H1 (cell line): ENCODE results near the gene CTRL. TPM values are rescaled to one million over a fixed set of nuclear protein-coding genes. Genes with fewer than 3 reads are reported as not detected.

Source experiments
- CTCF ChIA-PET: fragments of 300-600 bp; sonication (Branson Sonifier 250); formaldehyde crosslinking; loops from one replicate; lab custom pipeline; 2021; ENCODE audit not compliant: partially characterized antibody; lab: Charles Lee
- POLR2A ChIA-PET: fragments of 300-600 bp; sonication (Branson Sonifier 250); formaldehyde crosslinking; loops from one replicate; lab custom pipeline; 2021; ENCODE audit warnings: inconsistent platforms; ENCODE audit not compliant: partially characterized antibody; lab: Charles Lee
- DNase-seq, 2 experiments: peaks; one replicate each; pipeline versions ENCODE4 v3.0.0 to v3.0.0-alpha.2; 2010 to 2022; ENCODE audit warnings: low spot score in 2 of 2, low read depth in 1 of 2, mixed read lengths in 1 of 2
- FAIRE-seq: peaks from 2 replicates; lab custom pipeline; 2011; peaks lifted over from hg19 to GRCh38; lab: Jason Lieb, UNC
- H2AFZ ChIP-seq: 2 replicates; pipeline ENCODE4 v1.8.1; 2012; ENCODE audit warnings: low read length, inconsistent platforms
- H2AK5ac ChIP-seq: 2 replicates; pipeline ENCODE4 v1.6.1; 2013; ENCODE audit warnings: low read depth, low read length
- H2BK120ac ChIP-seq: replicated peaks from 2 replicates; pipeline ENCODE3; 2013; ENCODE audit warnings: low read depth, low read length, inconsistent platforms
- H2BK12ac ChIP-seq: 2 replicates; pipeline ENCODE4 v1.6.1; 2013; ENCODE audit warnings: low read depth, low read length
- H2BK15ac ChIP-seq: 2 replicates; pipeline ENCODE4 v1.6.1; 2013; ENCODE audit warnings: low read length
- H2BK20ac ChIP-seq: 2 replicates; pipeline ENCODE4 v1.6.1; 2013; ENCODE audit warnings: low read length
- H2BK5ac ChIP-seq: 2 replicates; pipeline ENCODE4 v1.6.1; 2013; ENCODE audit warnings: low read depth, low read length
- H3K14ac ChIP-seq: 2 replicates; pipeline ENCODE4 v1.6.1; 2013; ENCODE audit warnings: inconsistent platforms; ENCODE audit not compliant: insufficient read length
- H3K18ac ChIP-seq: 2 replicates; pipeline ENCODE4 v1.6.1; 2013; ENCODE audit warnings: low read length; ENCODE audit errors: extremely low read depth
- H3K23ac ChIP-seq: 2 replicates; pipeline ENCODE4 v1.6.1; 2013; ENCODE audit warnings: inconsistent platforms; ENCODE audit not compliant: insufficient read length
- H3K23me2 ChIP-seq: 2 replicates; pipeline ENCODE4 v1.6.1; 2013; ENCODE audit warnings: low read depth, low read length
- H3K27ac ChIP-seq: 2 replicates; pipeline ENCODE4 v1.6.1; 2011; ENCODE audit warnings: low read depth, low read length, inconsistent platforms
- H3K27me3 ChIP-seq, 4 experiments: replicated peaks in 1 of 4; 1 replicate in 1 of 4; 2 replicates in 3 of 4; pipeline versions ENCODE4 v1.6.1 to v1.8.1; 2011 to 2013; ENCODE audit warnings: low read length in 3 of 4, mild to moderate bottlenecking in 3 of 4, inconsistent platforms in 2 of 4, mixed read lengths in 2 of 4, moderate library complexity in 1 of 4; ENCODE audit not compliant: control insufficient read depth in 3 of 4, insufficient read depth in 3 of 4; ENCODE audit errors: extremely low read depth in 1 of 4
- H3K36me3 ChIP-seq, 4 experiments: 2 replicates each; pipeline versions ENCODE4 v1.6.1 to v1.8.1; 2011 to 2013; ENCODE audit warnings: mild to moderate bottlenecking in 4 of 4, low read length in 3 of 4, moderate library complexity in 2 of 4, control low read depth in 1 of 4, inconsistent platforms in 1 of 4; ENCODE audit not compliant: insufficient read depth in 4 of 4, control insufficient read depth in 2 of 4
- H3K4ac ChIP-seq: replicated peaks from 2 replicates; pipeline ENCODE3; 2013; ENCODE audit warnings: low read length, low read depth, mixed read lengths, inconsistent platforms; ENCODE audit not compliant: insufficient read length
- H3K4me1 ChIP-seq, 4 experiments: replicated peaks in 1 of 4; 1 replicate in 1 of 4; 2 replicates in 3 of 4; pipeline versions ENCODE4 v1.6.1 to v1.8.1; 2011 to 2013; ENCODE audit warnings: low read length in 3 of 4, inconsistent platforms in 2 of 4, mixed read lengths in 1 of 4; ENCODE audit not compliant: insufficient read depth in 4 of 4, control insufficient read depth in 3 of 4
- H3K4me2 ChIP-seq, 2 experiments: 2 replicates each; pipeline versions ENCODE4 v1.6.1 to v1.8.1; 2011 to 2013; ENCODE audit warnings: low read depth in 2 of 2, low read length in 2 of 2, control low read depth in 1 of 2, inconsistent platforms in 1 of 2, mild to moderate bottlenecking in 1 of 2; ENCODE audit not compliant: insufficient read depth in 1 of 2
- H3K4me3 ChIP-seq, 4 experiments: fragments of 200-600, 300-600 bp in 1 of 4; sonication (generic), shearing (Covaris generic), sonication (Bioruptor Twin) in 1 of 4; 2 replicates each; pipeline versions ENCODE4 v1.5.1 to v1.8.1; 2011 to 2016; ENCODE audit warnings: low read length in 4 of 4, low read depth in 3 of 4, control low read depth in 2 of 4, inconsistent platforms in 2 of 4, mild to moderate bottlenecking in 2 of 4, mixed read lengths in 1 of 4, moderate library complexity in 1 of 4; ENCODE audit not compliant: insufficient read depth in 2 of 4; ENCODE audit errors: extremely low read depth in 1 of 4
- H3K56ac ChIP-seq: replicated peaks from 2 replicates; pipeline ENCODE3; 2013; ENCODE audit warnings: low read depth, mild to moderate bottlenecking, mixed read lengths, low read length, inconsistent platforms; ENCODE audit not compliant: insufficient read length
- H3K79me1 ChIP-seq: 2 replicates; pipeline ENCODE4 v1.6.1; 2013; ENCODE audit warnings: low read depth, low read length, control low read depth
- H3K79me2 ChIP-seq, 2 experiments: 2 replicates each; pipeline versions ENCODE4 v1.6.1 to v1.8.1; 2012 to 2013; ENCODE audit warnings: low read length in 2 of 2, mild to moderate bottlenecking in 2 of 2, inconsistent platforms in 1 of 2; ENCODE audit not compliant: insufficient read depth in 2 of 2, control insufficient read depth in 1 of 2
- H3K9ac ChIP-seq, 4 experiments: replicated peaks in 1 of 4; 1 replicate in 1 of 4; 2 replicates in 3 of 4; pipeline versions ENCODE4 v1.6.1 to v1.8.1; 2011 to 2013; ENCODE audit warnings: low read depth in 3 of 4, low read length in 3 of 4, control low read depth in 2 of 4, mild to moderate bottlenecking in 2 of 4, moderate library complexity in 2 of 4, inconsistent platforms in 1 of 4; ENCODE audit errors: extremely low read depth in 1 of 4
- H3K9me3 ChIP-seq, 2 experiments: 2 replicates each; pipeline versions ENCODE4 v1.6.1 to v1.8.1; 2012 to 2013; ENCODE audit warnings: mild to moderate bottlenecking in 2 of 2, moderate library complexity in 2 of 2, control low read depth in 1 of 2, inconsistent platforms in 1 of 2, low read depth in 1 of 2, low read length in 1 of 2, mixed read lengths in 1 of 2; ENCODE audit not compliant: insufficient read depth in 2 of 2
- H4K20me1 ChIP-seq, 2 experiments: replicated peaks in 1 of 2; 2 replicates each; pipeline versions ENCODE3 to v1.8.1; 2011 to 2013; ENCODE audit warnings: inconsistent platforms in 2 of 2, low read length in 2 of 2, mild to moderate bottlenecking in 1 of 2; ENCODE audit not compliant: insufficient read depth in 2 of 2, control insufficient read depth in 1 of 2
- H4K5ac ChIP-seq: 2 replicates; pipeline ENCODE4 v1.6.1; 2013; ENCODE audit warnings: low read length, low read depth, mixed read lengths, inconsistent platforms; ENCODE audit not compliant: insufficient read length
- H4K8ac ChIP-seq: 2 replicates; pipeline ENCODE4 v1.8.0; 2013; ENCODE audit warnings: mild to moderate bottlenecking, moderate library complexity, low read length, inconsistent platforms; ENCODE audit not compliant: insufficient read depth; ENCODE audit errors: extremely low read depth
- H4K91ac ChIP-seq: replicated peaks from 2 replicates; pipeline ENCODE3; 2013; ENCODE audit warnings: low read length, mixed read lengths, inconsistent platforms; ENCODE audit not compliant: insufficient read length
- ASH2L ChIP-seq: fragments of 200-600, 300-600 bp; sonication (generic); IDR thresholded peaks from one replicate; pipeline ENCODE4 v1.7.1; 2017; ENCODE audit warnings: low read length
- EGR1 ChIP-seq: IDR thresholded peaks from 2 replicates; pipeline ENCODE4 v1.6.1; 2011; ENCODE audit warnings: low read depth, low read length, borderline replicate concordance
- EP300 ChIP-seq, 2 experiments: IDR thresholded peaks; 1 replicate in 1 of 2; 2 replicates in 1 of 2; pipeline ENCODE4 v1.6.1; 2011 to 2012; ENCODE audit warnings: low read depth in 2 of 2, low read length in 2 of 2, mild to moderate bottlenecking in 2 of 2, borderline replicate concordance in 1 of 2, inconsistent platforms in 1 of 2, moderate library complexity in 1 of 2
- GABPA ChIP-seq: IDR thresholded peaks from 2 replicates; pipeline ENCODE4 v1.6.1; 2011; ENCODE audit warnings: mild to moderate bottlenecking, low read length, moderate library complexity, borderline replicate concordance; ENCODE audit not compliant: insufficient read depth
- JUN ChIP-seq: IDR thresholded peaks from 2 replicates; pipeline ENCODE4 v1.6.1; 2011; ENCODE audit warnings: low read depth, mild to moderate bottlenecking, improper control_type of control experiment, low read length
- KDM1A ChIP-seq: fragments of 200-600, 300-600 bp; sonication (generic); IDR thresholded peaks from 2 replicates; pipeline ENCODE4 v1.7.1; 2016; ENCODE audit warnings: mild to moderate bottlenecking, low read length, borderline replicate concordance
- POU5F1 ChIP-seq: IDR thresholded peaks from 2 replicates; pipeline ENCODE4 v1.6.1; 2011; ENCODE audit warnings: low read depth, mild to moderate bottlenecking, low read length, moderate library complexity
- RAD21 ChIP-seq, 2 experiments: IDR thresholded peaks in 1 of 2; conservative IDR thresholded peaks in 1 of 2; 2 replicates each; pipeline ENCODE4 v1.6.1; 2011; ENCODE audit warnings: low read depth in 2 of 2, low read length in 2 of 2, improper control_type of control experiment in 1 of 2, inconsistent platforms in 1 of 2, mild to moderate bottlenecking in 1 of 2, moderate library complexity in 1 of 2
- RFX5 ChIP-seq: IDR thresholded peaks from 2 replicates; pipeline ENCODE4 v1.6.1; 2011; ENCODE audit warnings: low read depth, low read length, improper control_type of control experiment, borderline replicate concordance
- TAF7 ChIP-seq: optimal IDR thresholded peaks from 2 replicates; pipeline ENCODE3; 2011; ENCODE audit warnings: low read depth, mild to moderate bottlenecking, inconsistent platforms, low read length, moderate library complexity, borderline replicate concordance
- USF2 ChIP-seq: IDR thresholded peaks from 2 replicates; pipeline ENCODE4 v1.6.1; 2011; ENCODE audit warnings: low read length, improper control_type of control experiment
- WGBS, 2 experiments: shearing (Covaris generic) in 1 of 2; methylation state at CpG; one replicate each; pipeline versions ENCODE4 v1.1.6 to v1.1.7; 2013 to 2015; ENCODE audit warnings: low lambda C conversion rate in 2 of 2, mixed read lengths in 2 of 2, inconsistent platforms in 1 of 2, low coverage in 1 of 2, missing lambda C conversion rate in 1 of 2; ENCODE audit not compliant: insufficient replicate concordance in 2 of 2, insufficient coverage in 1 of 2, insufficient read length in 1 of 2; ENCODE audit errors: extremely low coverage in 1 of 2, missing lambda C conversion rate in 1 of 2; 5-methylcytosine and 5-hydroxymethylcytosine counted together
- polyA plus RNA-seq, 7 experiments: library from polyadenylated mRNA; depleted of rRNA in 3 of 7; stranded (reverse) in 5 of 7; unstranded in 2 of 7; fragments of >200 nt in 5 of 7; fragments of 200-250 nt in 2 of 7; gene quantifications; 1 replicate in 5 of 7; 2 replicates in 1 of 7; 4 replicates in 1 of 7; pipeline versions ENCODE4 v1.2.1 to v1.2.3, GENCODE V29; 2011 to 2013; ENCODE audit warnings: missing spikeins in 2 of 7, mixed read lengths in 2 of 7
- total RNA-seq: library from RNA; stranded (reverse); fragmentation: NEBNext Ultra II Directional; extraction: Animal tissue kit (Norgen Biotek cat#: 25700); gene quantifications from 2 replicates; pipeline ENCODE4 v1.2.1, GENCODE V29; 2021

CTRL gene
- total and polyA plus RNA-seq, 2 of the 8 experiments (the other 6 are each of a cell fraction or from before 2014, with no cell fraction given) = 1.7 to 4.2 TPM

DNA sequence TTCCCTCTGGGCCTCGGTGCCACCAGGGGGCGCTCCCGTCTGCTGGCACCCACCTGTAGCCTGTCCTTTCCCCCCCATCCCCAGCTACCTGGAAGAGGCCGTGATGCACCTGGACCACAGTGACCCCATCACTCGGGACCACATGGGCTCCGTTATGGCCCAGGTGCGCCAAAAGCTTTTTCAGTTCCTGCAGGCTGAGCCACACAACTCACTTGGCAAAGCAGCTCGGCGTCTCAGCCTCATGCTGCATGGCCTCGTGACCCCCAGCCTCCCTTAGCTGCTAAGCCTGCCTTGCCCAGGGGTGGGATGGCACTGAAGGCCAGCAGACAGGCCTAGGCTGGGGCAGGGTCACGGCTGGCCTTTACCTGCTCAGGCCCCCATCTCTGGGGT lies 47.8 kb downstream of the CTRL start:
- Histone ChIP-seq H3K79me2 (no peaks in the 10 kb centered on the region), H2BK12ac (no peak overlapping the region), H3K9me3 (no peaks in the 10 kb centered on the region), H3K56ac (no peak overlapping the region), H3K23ac (no peak overlapping the region), H4K5ac (no peak overlapping the region), H4K91ac (no peak overlapping the region), H3K4me3 (no peak overlapping the region), H3K27me3 (no peaks in the 10 kb centered on the region), H3K18ac (no peak overlapping the region), H3K4me1 (peaks cover 5 to 15% (median 11%) of the 10 kb centered on the region in 4 experiments), H3K9ac (no peak overlapping the region), H3K23me2 (0 out of 2 replicates have a peak, but pooled peaks cover 2% of the 10 kb centered on the region), H3K27ac (no peak overlapping the region), H3K4me2 (no peak overlapping the region), H2AK5ac (no peak overlapping the region), H3K4ac (no peak overlapping the region), H4K8ac (peak overlapping the region; percentile 53; the same call in 1 of the 2 replicates), H4K20me1 (peaks cover 11 to 17% of the 10 kb centered on the region in 2 experiments), H2AFZ (no peak overlapping the region), H3K79me1 (no peaks in the 10 kb centered on the region), H2BK20ac (no peak overlapping the region), H2BK120ac (no peak overlapping the region), H2BK5ac (no peak overlapping the region; the same call in 1 of the 2 replicates), H3K14ac (no peak overlapping the region), H3K36me3 (peaks cover 24 to 40% (median 31%) of the 10 kb centered on the region in 4 experiments), H2BK15ac (0 out of 2 replicates have a peak overlapping the region, but pooled peaks have one; percentile 16)
- WGBS, 2 experiments = 60% methylated on average over 10 of the region's 11 CpGs; no CpG with 5 or more reads in 1 of the 2 experiments
- FAIRE-seq (no peak), DNase-seq (peak in 1 of 2 experiments; percentile 90)
- CTCF ChIA-PET = interaction anchor here (0.7 to 21.8 kb wide), 51 partner anchors 8 to 370 kb away, joined by 3 to 623 read pairs (median 5); partner anchors contain the start of genes CENPT, CTRL, DDX28 and DPEP2NB
- POLR2A ChIA-PET = interaction anchor here (0.6 to 6.3 kb wide), 14 partner anchors 9 to 525 kb away, joined by 3 to 45 read pairs (median 4); partner anchors contain the start of genes CTRL, EDC4, LCAT and PSKH1
- no peak for TF ChIP-seq RFX5
- TF ChIP-seq EGR1 = no peak
- no peak for TF ChIP-seq TAF7
- 0 out of 2 replicates have a peak, but pooled peaks have one; percentile 72 for TF ChIP-seq GABPA
- no peak for TF ChIP-seq JUN
- TF ChIP-seq RAD21 (IDR thresholded peaks at IDR 0.05 in 1 of 2, conservative IDR thresholded peaks at IDR 0.05 in 1 of 2; ENCODE audit: low read depth in 2 of 2, low read length in 2 of 2) = peak; percentile 83 to 87
- TF ChIP-seq POU5F1 = no peak
- no peak for TF ChIP-seq USF2
- peak in 1 of 2 experiments; percentile 31; a peak in 1 of 3 replicates for TF ChIP-seq EP300 (IDR thresholded peaks at IDR 0.05; ENCODE audit: borderline replicate concordance in 1 of 2, low read depth in 2 of 2, low read length in 2 of 2)
- TF ChIP-seq ASH2L = no peak
- no peak for TF ChIP-seq KDM1A
